ENCODE measurements around the gene EXOSC2. TPM values are rescaled to one million over a fixed set of nuclear protein-coding genes. Genes with fewer than 3 reads are reported as not detected.

The EXOSC2 gene
- total and polyA plus RNA-seq, 2 of the 13 experiments (the other 11 are each of a cell fraction or from before 2014, with no cell fraction given) = 27.5 to 63.8 TPM

DNA sequence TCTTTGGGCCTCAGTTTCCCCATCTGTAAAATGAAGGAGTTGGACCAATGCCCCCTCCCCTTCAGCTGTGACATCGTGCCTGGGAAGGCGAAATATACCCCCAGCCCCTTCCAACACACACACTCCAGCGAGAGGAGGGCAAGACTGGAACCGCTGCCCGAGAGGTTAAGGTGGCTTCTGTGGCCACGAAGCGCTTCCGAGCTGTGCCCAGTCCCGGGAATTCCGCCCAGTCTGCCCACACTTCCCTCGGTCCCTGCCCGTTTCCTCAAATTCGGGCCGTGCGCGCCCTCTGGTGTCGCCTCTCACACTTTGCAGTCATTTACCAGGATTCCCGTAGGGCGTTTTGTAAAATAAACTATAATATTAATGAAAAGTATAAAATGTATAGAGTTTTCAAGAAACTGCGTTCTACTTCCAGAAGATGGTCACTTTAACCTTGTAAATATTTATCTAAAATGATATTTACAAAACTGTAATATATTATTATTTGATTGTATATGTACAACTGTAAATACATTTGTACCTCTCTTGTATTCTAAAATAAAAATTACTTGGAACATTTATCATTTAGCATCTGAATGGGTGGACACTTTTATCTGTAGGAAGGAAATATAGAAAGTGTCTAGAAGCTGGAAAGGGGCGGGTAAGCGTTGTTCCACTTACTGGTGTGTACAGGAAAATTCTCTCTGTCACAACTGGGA, 11.0 kb upstream of the EXOSC2 start (continued):
- no peak for TF ChIP-seq RFX3 (CRISPR knock-in tag; IDR thresholded peaks at IDR 0.05)
- no peak for TF ChIP-seq SRF (IDR thresholded peaks at IDR 0.05; ENCODE audit: low read depth, low read length)
- TF ChIP-seq, protein P1, sequence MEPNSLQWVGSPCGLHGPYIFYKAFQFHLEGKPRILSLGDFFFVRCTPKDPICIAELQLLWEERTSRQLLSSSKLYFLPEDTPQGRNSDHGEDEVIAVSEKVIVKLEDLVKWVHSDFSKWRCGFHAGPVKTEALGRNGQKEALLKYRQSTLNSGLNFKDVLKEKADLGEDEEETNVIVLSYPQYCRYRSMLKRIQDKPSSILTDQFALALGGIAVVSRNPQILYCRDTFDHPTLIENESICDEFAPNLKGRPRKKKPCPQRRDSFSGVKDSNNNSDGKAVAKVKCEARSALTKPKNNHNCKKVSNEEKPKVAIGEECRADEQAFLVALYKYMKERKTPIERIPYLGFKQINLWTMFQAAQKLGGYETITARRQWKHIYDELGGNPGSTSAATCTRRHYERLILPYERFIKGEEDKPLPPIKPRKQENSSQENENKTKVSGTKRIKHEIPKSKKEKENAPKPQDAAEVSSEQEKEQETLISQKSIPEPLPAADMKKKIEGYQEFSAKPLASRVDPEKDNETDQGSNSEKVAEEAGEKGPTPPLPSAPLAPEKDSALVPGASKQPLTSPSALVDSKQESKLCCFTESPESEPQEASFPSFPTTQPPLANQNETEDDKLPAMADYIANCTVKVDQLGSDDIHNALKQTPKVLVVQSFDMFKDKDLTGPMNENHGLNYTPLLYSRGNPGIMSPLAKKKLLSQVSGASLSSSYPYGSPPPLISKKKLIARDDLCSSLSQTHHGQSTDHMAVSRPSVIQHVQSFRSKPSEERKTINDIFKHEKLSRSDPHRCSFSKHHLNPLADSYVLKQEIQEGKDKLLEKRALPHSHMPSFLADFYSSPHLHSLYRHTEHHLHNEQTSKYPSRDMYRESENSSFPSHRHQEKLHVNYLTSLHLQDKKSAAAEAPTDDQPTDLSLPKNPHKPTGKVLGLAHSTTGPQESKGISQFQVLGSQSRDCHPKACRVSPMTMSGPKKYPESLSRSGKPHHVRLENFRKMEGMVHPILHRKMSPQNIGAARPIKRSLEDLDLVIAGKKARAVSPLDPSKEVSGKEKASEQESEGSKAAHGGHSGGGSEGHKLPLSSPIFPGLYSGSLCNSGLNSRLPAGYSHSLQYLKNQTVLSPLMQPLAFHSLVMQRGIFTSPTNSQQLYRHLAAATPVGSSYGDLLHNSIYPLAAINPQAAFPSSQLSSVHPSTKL (CRISPR knock-in tag; IDR thresholded peaks at IDR 0.05) = 0 out of 2 replicates have a peak, but pooled peaks have one; percentile 32
- TF ChIP-seq, protein P2, sequence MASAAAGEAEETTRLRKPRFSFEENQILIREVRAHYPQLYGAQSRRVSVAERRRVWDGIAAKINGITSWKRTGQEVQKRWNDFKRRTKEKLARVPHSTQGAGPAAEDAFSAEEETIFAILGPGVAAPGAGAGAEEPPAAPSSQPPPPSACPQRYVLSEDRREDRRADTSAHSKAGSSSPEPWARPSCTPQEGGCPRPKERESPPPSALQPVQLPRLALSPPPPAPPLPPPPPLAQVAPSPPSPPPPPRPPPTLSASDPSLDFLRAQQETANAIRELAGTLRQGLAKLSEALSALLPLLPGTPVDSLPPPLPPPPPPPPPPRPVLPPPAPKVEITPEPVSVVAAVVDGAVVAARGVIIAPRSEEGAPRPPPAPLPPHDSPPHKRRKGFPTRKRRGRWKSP (CRISPR knock-in tag; IDR thresholded peaks at IDR 0.05) = no peak
- no peak for TF ChIP-seq ZNF766 (CRISPR knock-in tag; IDR thresholded peaks at IDR 0.05; ENCODE audit: borderline replicate concordance)
- TF ChIP-seq, protein P3, sequence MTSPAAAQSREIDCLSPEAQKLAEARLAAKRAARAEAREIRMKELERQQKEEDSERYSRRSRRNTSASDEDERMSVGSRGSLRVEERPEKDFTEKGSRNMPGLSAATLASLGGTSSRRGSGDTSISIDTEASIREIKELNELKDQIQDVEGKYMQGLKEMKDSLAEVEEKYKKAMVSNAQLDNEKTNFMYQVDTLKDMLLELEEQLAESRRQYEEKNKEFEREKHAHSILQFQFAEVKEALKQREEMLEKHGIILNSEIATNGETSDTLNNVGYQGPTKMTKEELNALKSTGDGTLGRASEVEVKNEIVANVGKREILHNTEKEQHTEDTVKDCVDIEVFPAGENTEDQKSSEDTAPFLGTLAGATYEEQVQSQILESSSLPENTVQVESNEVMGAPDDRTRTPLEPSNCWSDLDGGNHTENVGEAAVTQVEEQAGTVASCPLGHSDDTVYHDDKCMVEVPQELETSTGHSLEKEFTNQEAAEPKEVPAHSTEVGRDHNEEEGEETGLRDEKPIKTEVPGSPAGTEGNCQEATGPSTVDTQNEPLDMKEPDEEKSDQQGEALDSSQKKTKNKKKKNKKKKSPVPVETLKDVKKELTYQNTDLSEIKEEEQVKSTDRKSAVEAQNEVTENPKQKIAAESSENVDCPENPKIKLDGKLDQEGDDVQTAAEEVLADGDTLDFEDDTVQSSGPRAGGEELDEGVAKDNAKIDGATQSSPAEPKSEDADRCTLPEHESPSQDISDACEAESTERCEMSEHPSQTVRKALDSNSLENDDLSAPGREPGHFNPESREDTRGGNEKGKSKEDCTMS (CRISPR knock-in tag; conservative IDR thresholded peaks at IDR 0.05) = no peak
- TF ChIP-seq, protein P4, sequence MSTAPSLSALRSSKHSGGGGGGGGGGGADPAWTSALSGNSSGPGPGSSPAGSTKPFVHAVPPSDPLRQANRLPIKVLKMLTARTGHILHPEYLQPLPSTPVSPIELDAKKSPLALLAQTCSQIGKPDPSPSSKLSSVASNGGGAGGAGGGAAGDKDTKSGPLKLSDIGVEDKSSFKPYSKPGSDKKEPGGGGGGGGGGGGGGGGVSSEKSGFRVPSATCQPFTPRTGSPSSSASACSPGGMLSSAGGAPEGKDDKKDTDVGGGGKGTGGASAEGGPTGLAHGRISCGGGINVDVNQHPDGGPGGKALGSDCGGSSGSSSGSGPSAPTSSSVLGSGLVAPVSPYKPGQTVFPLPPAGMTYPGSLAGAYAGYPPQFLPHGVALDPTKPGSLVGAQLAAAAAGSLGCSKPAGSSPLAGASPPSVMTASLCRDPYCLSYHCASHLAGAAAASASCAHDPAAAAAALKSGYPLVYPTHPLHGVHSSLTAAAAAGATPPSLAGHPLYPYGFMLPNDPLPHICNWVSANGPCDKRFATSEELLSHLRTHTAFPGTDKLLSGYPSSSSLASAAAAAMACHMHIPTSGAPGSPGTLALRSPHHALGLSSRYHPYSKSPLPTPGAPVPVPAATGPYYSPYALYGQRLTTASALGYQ (CRISPR knock-in tag; IDR thresholded peaks at IDR 0.05) = 0 out of 2 replicates have a peak, but pooled peaks have one; percentile 36
- TF ChIP-seq KDM1A (CRISPR knock-in tag; IDR thresholded peaks at IDR 0.05) = no peak
- no peak for TF ChIP-seq ZBTB38 (CRISPR knock-in tag; IDR thresholded peaks at IDR 0.05)
- TF ChIP-seq ETV6 (CRISPR knock-in tag; conservative IDR thresholded peaks at IDR 0.05) = no peak
- TF ChIP-seq ZNF530 (CRISPR knock-in tag; IDR thresholded peaks at IDR 0.05; ENCODE audit: low read depth) = no peak
- no peak for TF ChIP-seq ZSCAN30 (CRISPR knock-in tag; IDR thresholded peaks at IDR 0.05)
- TF ChIP-seq, protein P5, sequence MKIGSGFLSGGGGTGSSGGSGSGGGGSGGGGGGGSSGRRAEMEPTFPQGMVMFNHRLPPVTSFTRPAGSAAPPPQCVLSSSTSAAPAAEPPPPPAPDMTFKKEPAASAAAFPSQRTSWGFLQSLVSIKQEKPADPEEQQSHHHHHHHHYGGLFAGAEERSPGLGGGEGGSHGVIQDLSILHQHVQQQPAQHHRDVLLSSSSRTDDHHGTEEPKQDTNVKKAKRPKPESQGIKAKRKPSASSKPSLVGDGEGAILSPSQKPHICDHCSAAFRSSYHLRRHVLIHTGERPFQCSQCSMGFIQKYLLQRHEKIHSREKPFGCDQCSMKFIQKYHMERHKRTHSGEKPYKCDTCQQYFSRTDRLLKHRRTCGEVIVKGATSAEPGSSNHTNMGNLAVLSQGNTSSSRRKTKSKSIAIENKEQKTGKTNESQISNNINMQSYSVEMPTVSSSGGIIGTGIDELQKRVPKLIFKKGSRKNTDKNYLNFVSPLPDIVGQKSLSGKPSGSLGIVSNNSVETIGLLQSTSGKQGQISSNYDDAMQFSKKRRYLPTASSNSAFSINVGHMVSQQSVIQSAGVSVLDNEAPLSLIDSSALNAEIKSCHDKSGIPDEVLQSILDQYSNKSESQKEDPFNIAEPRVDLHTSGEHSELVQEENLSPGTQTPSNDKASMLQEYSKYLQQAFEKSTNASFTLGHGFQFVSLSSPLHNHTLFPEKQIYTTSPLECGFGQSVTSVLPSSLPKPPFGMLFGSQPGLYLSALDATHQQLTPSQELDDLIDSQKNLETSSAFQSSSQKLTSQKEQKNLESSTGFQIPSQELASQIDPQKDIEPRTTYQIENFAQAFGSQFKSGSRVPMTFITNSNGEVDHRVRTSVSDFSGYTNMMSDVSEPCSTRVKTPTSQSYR (CRISPR knock-in tag; IDR thresholded peaks at IDR 0.05; ENCODE audit: borderline replicate concordance) = no peak
- TF ChIP-seq NFRKB (IDR thresholded peaks at IDR 0.05) = no peak
- no peak for TF ChIP-seq NCOA1 (CRISPR knock-in tag; IDR thresholded peaks at IDR 0.05)
